ENCODE results near the gene GLP2R.
"Not testable (repeated sequence)": the region's sequence is repeated elsewhere in the genome, so short reads cannot be mapped to it uniquely, and the experiment has no call there.

GLP2R gene

DNA sequence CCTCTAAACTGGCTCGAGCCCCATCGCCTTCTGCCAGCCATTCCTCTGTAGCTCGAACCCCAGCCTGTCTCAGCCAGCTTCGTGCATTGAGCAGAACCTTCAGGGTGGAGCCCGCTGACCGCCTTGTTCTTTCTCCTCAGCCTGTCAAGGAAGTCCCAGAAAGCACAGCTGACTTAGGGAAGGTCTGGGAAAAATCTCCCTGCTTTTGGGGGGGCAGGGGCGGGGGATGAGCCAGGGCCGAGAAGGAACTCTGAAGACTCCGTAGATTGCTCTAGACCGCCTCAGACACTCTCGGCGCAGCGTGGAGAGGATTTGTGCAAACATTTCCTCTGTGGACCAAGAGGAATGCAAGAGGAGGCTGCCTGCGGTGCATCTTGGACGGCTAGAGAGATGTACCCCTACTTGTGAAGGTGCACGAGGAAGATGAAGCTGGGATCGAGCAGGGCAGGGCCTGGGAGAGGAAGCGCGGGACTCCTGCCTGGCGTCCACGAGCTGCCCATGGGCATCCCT lies at the start of gene GLP2R:
TSS of gene GLP2R (plus strand) at position 284 of the 510 bp plus-strand sequence. CDS start at position 424, 140 bp downstream.
- no peaks in the 10 kb centered on the region for H3K36me3 Mint-ChIP-seq (ENCODE audit: low read depth)
- no peaks in the 10 kb centered on the region for H3K9me3 Mint-ChIP-seq
- DNase-seq = no peak
- no peak within 1 kb of the TSS for H3K27ac Mint-ChIP-seq
- no peak within 1 kb of the TSS for H3K4me3 Mint-ChIP-seq
- H3K27me3 Mint-ChIP-seq (ENCODE audit: low read depth, poor library complexity) = peaks cover 9% of the 10 kb centered on the region
- TF ChIP-seq, protein P1, sequence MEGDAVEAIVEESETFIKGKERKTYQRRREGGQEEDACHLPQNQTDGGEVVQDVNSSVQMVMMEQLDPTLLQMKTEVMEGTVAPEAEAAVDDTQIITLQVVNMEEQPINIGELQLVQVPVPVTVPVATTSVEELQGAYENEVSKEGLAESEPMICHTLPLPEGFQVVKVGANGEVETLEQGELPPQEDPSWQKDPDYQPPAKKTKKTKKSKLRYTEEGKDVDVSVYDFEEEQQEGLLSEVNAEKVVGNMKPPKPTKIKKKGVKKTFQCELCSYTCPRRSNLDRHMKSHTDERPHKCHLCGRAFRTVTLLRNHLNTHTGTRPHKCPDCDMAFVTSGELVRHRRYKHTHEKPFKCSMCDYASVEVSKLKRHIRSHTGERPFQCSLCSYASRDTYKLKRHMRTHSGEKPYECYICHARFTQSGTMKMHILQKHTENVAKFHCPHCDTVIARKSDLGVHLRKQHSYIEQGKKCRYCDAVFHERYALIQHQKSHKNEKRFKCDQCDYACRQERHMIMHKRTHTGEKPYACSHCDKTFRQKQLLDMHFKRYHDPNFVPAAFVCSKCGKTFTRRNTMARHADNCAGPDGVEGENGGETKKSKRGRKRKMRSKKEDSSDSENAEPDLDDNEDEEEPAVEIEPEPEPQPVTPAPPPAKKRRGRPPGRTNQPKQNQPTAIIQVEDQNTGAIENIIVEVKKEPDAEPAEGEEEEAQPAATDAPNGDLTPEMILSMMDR (IDR thresholded peaks at IDR 0.05) = no peak
- H3K4me1 Mint-ChIP-seq = peaks cover 4% of the 10 kb centered on the region

- peaks cover 4% of the 10 kb centered on the region for H3K27me3 Mint-ChIP-seq (ENCODE audit: low read depth, poor library complexity)
- H3K4me1 Mint-ChIP-seq = no peaks in the 10 kb centered on the region
Measured at GRCh38 chr17:9776911-9777310, 48.8 kb upstream of the GLP2R start.

DNA sequence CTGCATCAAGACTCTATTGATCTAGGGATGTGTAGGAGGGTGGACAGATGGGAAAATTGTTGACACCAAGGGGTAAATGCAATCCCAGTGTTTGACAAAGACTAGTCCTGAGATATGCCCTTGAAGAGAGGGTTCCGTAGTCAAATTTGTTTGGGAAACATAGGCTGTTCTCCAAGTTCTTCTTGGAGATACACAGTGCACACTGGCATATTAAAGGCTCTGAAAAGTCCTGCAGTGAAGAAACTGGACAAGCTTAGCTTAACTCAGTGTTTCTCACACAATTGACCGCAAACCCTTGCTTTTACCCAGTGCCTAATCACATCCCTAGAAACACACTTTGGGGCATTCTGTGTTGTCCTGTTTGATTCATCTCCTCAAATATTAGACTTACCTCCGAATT lies 45.2 kb upstream of the GLP2R start:
- Mint-ChIP-seq H3K27ac (no peak overlapping the region), H3K9me3 (peaks cover 12% of the 10 kb centered on the region), H3K27me3 (ENCODE audit: low read depth, poor library complexity) (peaks cover 8% of the 10 kb centered on the region), H3K4me1 (no peaks in the 10 kb centered on the region), H3K36me3 (ENCODE audit: low read depth) (no peaks in the 10 kb centered on the region), H3K4me3 (no peak overlapping the region)
- DNase-seq = no peak
- TF ChIP-seq, protein P1 (IDR thresholded peaks at IDR 0.05) = no peak

More at GRCh38 chr17:9776911-9777310, 48.8 kb upstream of the GLP2R start:
- Mint-ChIP-seq H3K36me3 (ENCODE audit: low read depth) (no peaks in the 10 kb centered on the region), H3K27ac (no peak overlapping the region), H3K4me3 (no peak overlapping the region), H3K9me3 (peaks cover 15% of the 10 kb centered on the region)
- TF ChIP-seq, protein P1 (IDR thresholded peaks at IDR 0.05) = no peak
- no peak for DNase-seq

DNA sequence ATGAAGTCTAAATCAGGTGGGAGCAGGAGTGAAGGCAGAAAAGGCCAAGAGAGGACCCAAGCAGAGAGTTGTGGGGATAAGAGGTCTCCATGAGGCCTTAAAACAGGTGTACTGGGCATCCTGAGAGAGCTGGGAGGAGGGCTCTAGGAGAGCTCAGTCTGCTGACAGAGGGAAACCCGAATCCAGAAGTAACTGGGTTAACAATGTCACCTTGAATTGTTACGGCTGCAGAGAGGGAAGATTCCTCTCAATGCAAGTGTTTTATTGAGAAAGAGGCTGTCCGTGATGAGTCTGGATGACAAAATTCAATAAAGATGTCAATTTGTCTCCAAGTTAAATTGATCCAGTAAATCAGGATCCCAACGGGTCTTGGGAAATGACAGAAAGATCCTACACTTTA lies 42.7 kb upstream of the GLP2R start:
- Mint-ChIP-seq H3K4me1 (no peaks in the 10 kb centered on the region), H3K9me3 (no peaks in the 10 kb centered on the region), H3K36me3 (ENCODE audit: low read depth) (no peaks in the 10 kb centered on the region), H3K4me3 (no peak overlapping the region), H3K27ac (peak overlapping the region; percentile 5), H3K27me3 (ENCODE audit: low read depth, poor library complexity) (peaks cover 8% of the 10 kb centered on the region)
- DNase-seq = no peak
- TF ChIP-seq, protein P1 (IDR thresholded peaks at IDR 0.05) = no peak

DNA sequence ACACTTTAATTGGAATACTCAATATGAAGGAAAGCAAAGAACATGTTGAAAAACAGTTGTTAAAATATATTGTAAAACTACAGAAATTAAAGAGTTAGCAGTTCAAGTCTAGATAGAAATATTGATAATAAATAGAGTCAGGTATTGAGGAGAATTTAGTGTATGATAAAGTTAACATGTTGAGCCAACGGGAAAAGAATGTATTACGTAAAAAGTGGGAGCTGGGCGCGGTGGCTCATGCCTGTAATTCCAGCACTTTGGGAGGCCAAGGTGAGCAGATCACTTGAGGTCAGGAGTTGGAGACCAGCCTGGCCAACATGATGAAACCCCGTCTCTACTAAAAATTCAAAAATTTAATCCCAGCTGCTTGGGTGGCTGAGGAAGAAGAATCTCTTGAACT lies 42.3 kb upstream of the GLP2R start:
- not testable (repeated sequence) for H3K4me1 Mint-ChIP-seq; H3K9me3 Mint-ChIP-seq; H3K27me3 Mint-ChIP-seq (ENCODE audit: low read depth, poor library complexity); H3K4me3 Mint-ChIP-seq; H3K27ac Mint-ChIP-seq; H3K36me3 Mint-ChIP-seq (ENCODE audit: low read depth); DNase-seq

- no peak for DNase-seq
- TF ChIP-seq, protein P1 (IDR thresholded peaks at IDR 0.05) = no peak
- no peak overlapping the region for H3K4me3 Mint-ChIP-seq
- H3K27me3 Mint-ChIP-seq (ENCODE audit: low read depth, poor library complexity) = peaks cover 14% of the 10 kb centered on the region
- peaks cover 13% of the 10 kb centered on the region for H3K4me1 Mint-ChIP-seq
- no peak overlapping the region for H3K27ac Mint-ChIP-seq
- H3K9me3 Mint-ChIP-seq = no peaks in the 10 kb centered on the region
- no peaks in the 10 kb centered on the region for H3K36me3 Mint-ChIP-seq (ENCODE audit: low read depth)
Measured at GRCh38 chr17:9784544-9784943, 41.2 kb upstream of the GLP2R start.

Measured in nephron progenitor cell (in vitro differentiated cells).